T-helper 1 cell treated with Interleukin-12 subunit alpha and Interleukin-12 subunit beta and Interleukin-4 antibody, amounts not matched to agents 30 ng/mL and 1 ng/mL, for 36 hours (primary cell): ENCODE data around the gene TIAM2. TPM values are rescaled to one million over a fixed set of nuclear protein-coding genes. Genes with fewer than 3 reads are reported as not detected.

Source experiments
- intact Hi-C: fragments of 100-400 bp; cut with micrococcal nuclease; formaldehyde crosslinking; loops from one replicate; pipeline ENCODE4 v1.15.1; 2024
- total RNA-seq: library from RNA; stranded (reverse); gene quantifications from 2 replicates; pipeline ENCODE4 v1.2.3, GENCODE V29; 2022

Gene TIAM2
- total RNA-seq, 1 donor from 2014 or later = 7.6 TPM

GRCh38 chr6:155248008-155249001, 253.2 kb downstream of the TIAM2 start:
- intact Hi-C loops = loop anchor here (1.0 to 2.0 kb wide), 4 partner anchors 24 to 573 kb away; no protein-coding TSS in a partner anchor

- intact Hi-C loops = no loop called here
Measured at GRCh38 chr6:155250701-155251381, 255.7 kb downstream of the TIAM2 start.

- intact Hi-C loops = no loop called here
Measured at GRCh38 chr6:155252581-155252980, 257.5 kb downstream of the TIAM2 start.

GRCh38 chr6:155253337-155253736, 258.2 kb downstream of the TIAM2 start:
- intact Hi-C loops = no loop called here

- intact Hi-C loops = no loop called here
Measured at GRCh38 chr6:155254139-155254538, 259.0 kb downstream of the TIAM2 start.

GRCh38 chr6:155256122-155256795, 261.1 kb downstream of the TIAM2 start:
- intact Hi-C loops = no loop called here

- intact Hi-C loops = no loop called here
Measured at GRCh38 chr6:155257796-155258195, 262.7 kb downstream of the TIAM2 start.

- intact Hi-C loops = no loop called here
Measured at GRCh38 chr6:155259204-155259603, 264.1 kb downstream of the TIAM2 start.

- intact Hi-C loops = loop anchor here (5.0 kb wide), 1 partner anchor 393 kb away; no protein-coding TSS in a partner anchor
Measured at GRCh38 chr6:155259897-155260296, 264.8 kb downstream of the TIAM2 start.

GRCh38 chr6:155260686-155261085, 265.6 kb downstream of the TIAM2 start:
- intact Hi-C loops = loop anchor here (5.0 kb wide), 1 partner anchor 393 kb away; no protein-coding TSS in a partner anchor

GRCh38 chr6:155261111-155261900, 266.2 kb downstream of the TIAM2 start:
- intact Hi-C loops = loop anchor here (5.0 kb wide), 1 partner anchor 394 kb away; no protein-coding TSS in a partner anchor

- intact Hi-C loops = loop anchor here (5.0 kb wide), 1 partner anchor 395 kb away; no protein-coding TSS in a partner anchor
Measured at GRCh38 chr6:155262655-155263054, 267.5 kb downstream of the TIAM2 start.

GRCh38 chr6:155263373-155264063, 268.4 kb downstream of the TIAM2 start, which contains the start of gene CLDN20:
CLDN20 (plus strand) TSS chr6:155264013; CDS start chr6:155275720, 11,707 bp downstream.
- intact Hi-C loops = loop anchor here (5.0 kb wide), 1 partner anchor 396 kb away; no protein-coding TSS in a partner anchor

GRCh38 chr6:155264693-155265320, 269.7 kb downstream of the TIAM2 start:
- intact Hi-C loops = loop anchor here (5.0 kb wide), 1 partner anchor 398 kb away; no protein-coding TSS in a partner anchor

GRCh38 chr6:155265843-155266535, 270.9 kb downstream of the TIAM2 start:
- intact Hi-C loops = no loop called here

GRCh38 chr6:155267411-155267810, 272.3 kb downstream of the TIAM2 start:
- intact Hi-C loops = no loop called here

GRCh38 chr6:155268088-155268867, 273.2 kb downstream of the TIAM2 start:
- intact Hi-C loops = loop anchor here (1.0 kb wide), 3 partner anchors 91 to 593 kb away; no protein-coding TSS in a partner anchor

GRCh38 chr6:155269765-155270164, 274.6 kb downstream of the TIAM2 start:
- intact Hi-C loops = no loop called here
